Muscle of arm (tissue), 12 donors: Measurements from ENCODE around the gene EMID1. TPM values are rescaled to one million over a fixed set of nuclear protein-coding genes. Genes with fewer than 3 reads are reported as not detected.
A peak's percentile ranks its signal among the peaks of the same experiment; 100 is the strongest.

ENCODE experiments used
- DNase-seq: peaks from one replicate; pipeline ENCODE4 v3.0.0-alpha.2; 2013
- polyA plus RNA-seq, 12 donors: library from polyadenylated mRNA; unstranded; fragments of 120-200 nt; gene quantifications; one replicate each; pipeline ENCODE4 v1.2.1, GENCODE V29; 2013; ENCODE audit not compliant: insufficient read length in 12 of 12

The EMID1 gene
- polyA plus RNA-seq, 12 donors: 4.9 to 18.2 (median 6.6) TPM; not detected in 1

GRCh38 chr22:29258407-29259252 lies 52.9 kb downstream of the EMID1 start:
- DNase-seq: no peak

GRCh38 chr22:29259253-29259899 lies 53.7 kb downstream of the EMID1 start:
- DNase-seq: no peak

GRCh38 chr22:29260031-29260560 lies 54.4 kb downstream of the EMID1 start:
- DNase-seq: no peak

GRCh38 chr22:29260601-29261315 lies 55.1 kb downstream of the EMID1 start:
- DNase-seq: no peak

GRCh38 chr22:29263791-29264276 lies 58.1 kb downstream of the EMID1 start:
- no peak for DNase-seq

GRCh38 chr22:29265305-29265704 lies 59.6 kb downstream of the EMID1 start:
- no peak for DNase-seq

- DNase-seq: no peak
Observed at GRCh38 chr22:29265929-29266328, 60.2 kb downstream of the EMID1 start.

GRCh38 chr22:29266564-29267461 lies 61.1 kb downstream of the EMID1 start:
- DNase-seq: no peak

- DNase-seq: no peak
Observed at GRCh38 chr22:29267462-29267857, 61.8 kb downstream of the EMID1 start.

- peak; percentile 98 for DNase-seq
Observed at GRCh38 chr22:29267858-29268510, 62.3 kb downstream of the EMID1 start, which contains the start of the genes EWSR1 and RHBDD3. EWSR1 (plus strand) TSS chr22:29268268; CDS start chr22:29268337, 69 bp downstream. RHBDD3 (minus strand) TSS chr22:29267981; CDS start chr22:29265626, 2,355 bp downstream.

- peak; percentile 79 for DNase-seq
Observed at GRCh38 chr22:29268511-29269229, 63.0 kb downstream of the EMID1 start.

- no peak for DNase-seq
Observed at GRCh38 chr22:29269230-29269604, 63.5 kb downstream of the EMID1 start.

GRCh38 chr22:29269731-29270474 lies 64.2 kb downstream of the EMID1 start:
- no peak for DNase-seq

GRCh38 chr22:29270475-29271271 lies 65.0 kb downstream of the EMID1 start:
- no peak for DNase-seq

GRCh38 chr22:29272624-29273023 lies 66.9 kb downstream of the EMID1 start:
- no peak for DNase-seq

- no peak for DNase-seq
Observed at GRCh38 chr22:29275167-29275566, 69.5 kb downstream of the EMID1 start.

GRCh38 chr22:29275819-29276565 lies 70.3 kb downstream of the EMID1 start:
- no peak for DNase-seq
